OCI-LY3 (cell line): ENCODE results near the gene ROR2.

ENCODE experiments used
- H2AFZ ChIP-seq: fragments of 200-600, 300-600 bp; shearing (Covaris generic); 2 replicates; pipeline ENCODE4 v1.6.0; 2014; ENCODE audit warnings: antibody characterized with exemption, low read depth, low read length
- H3K27ac ChIP-seq: fragments of 200-600, 300-600 bp; sonication (generic); 2 replicates; pipeline ENCODE4 v1.5.1; 2014; ENCODE audit warnings: mild to moderate bottlenecking, low read length, moderate library complexity, mixed read lengths
- H3K27me3 ChIP-seq: fragments of 200-600, 300-600 bp; sonication (generic); 2 replicates; pipeline ENCODE4 v1.6.1; 2014; ENCODE audit warnings: low read depth, low read length, mixed read lengths
- H3K36me3 ChIP-seq: fragments of 200-600, 300-600 bp; sonication (generic); replicated peaks from 2 replicates; pipeline ENCODE3; 2014; ENCODE audit warnings: low read depth, low read length, mixed read lengths
- H3K4me1 ChIP-seq: fragments of 300-600, 200-600 bp; sonication (generic); 2 replicates; pipeline ENCODE4 v1.6.1; 2014; ENCODE audit warnings: low read length, mixed read lengths
- H3K4me2 ChIP-seq: fragments of 200-600, 300-600 bp; sonication (generic); 2 replicates; pipeline ENCODE4 v1.6.1; 2014; ENCODE audit warnings: low read length, mixed read lengths
- H3K4me3 ChIP-seq: fragments of 300-600, 200-600 bp; sonication (generic); 2 replicates; pipeline ENCODE4 v1.5.1; 2014; ENCODE audit warnings: antibody characterized with exemption, mild to moderate bottlenecking, low read length, moderate library complexity
- H3K79me2 ChIP-seq: fragments of 300-600, 200-600 bp; shearing (Covaris generic); 2 replicates; pipeline ENCODE4 v1.6.1; 2014; ENCODE audit warnings: mild to moderate bottlenecking, low read length, mixed read lengths
- H3K9ac ChIP-seq: fragments of 300-600, 200-600 bp; shearing (Covaris generic); 2 replicates; pipeline ENCODE4 v1.6.0; 2014; ENCODE audit warnings: mild to moderate bottlenecking, low read length, moderate library complexity
- H3K9me3 ChIP-seq: fragments of 200-600, 300-600 bp; shearing (Covaris generic); 2 replicates; pipeline ENCODE4 v1.6.1; 2014; ENCODE audit warnings: low read length, mixed read lengths; ENCODE audit not compliant: insufficient read depth
- H4K20me1 ChIP-seq: fragments of 200-600, 300-600 bp; sonication (generic); 2 replicates; pipeline ENCODE4 v1.6.1; 2016; ENCODE audit warnings: low read length, mixed read lengths; ENCODE audit not compliant: insufficient read depth
- CTCF ChIP-seq: fragments of 200-600, 300-600 bp; sonication (generic); IDR thresholded peaks from 2 replicates; pipeline ENCODE4 v1.5.1; 2014; ENCODE audit warnings: antibody characterized with exemption, low read length, low read depth
- EZH2phosphoT487 ChIP-seq: fragments of 200-600 bp; shearing (Covaris generic); IDR thresholded peaks from 2 replicates; pipeline ENCODE4 v1.6.1; 2018; ENCODE audit warnings: antibody characterized with exemption, mixed run types, low read depth

The ROR2 gene

GRCh38 chr9:91948101-91948596 lies 1.9 kb downstream of the ROR2 start:
- H3K9ac ChIP-seq, result no peak overlapping the region
- H3K4me2 ChIP-seq, result no peak overlapping the region
- TF ChIP-seq EZH2phosphoT487 (no peak), CTCF (no peak)
- no peak overlapping the region for H3K4me3 ChIP-seq
- H3K36me3 ChIP-seq, result no peaks in the 10 kb centered on the region
- H3K27ac ChIP-seq, result no peak overlapping the region
- no peaks in the 10 kb centered on the region for H3K79me2 ChIP-seq
- no peaks in the 10 kb centered on the region for H4K20me1 ChIP-seq
- no peaks in the 10 kb centered on the region for H3K4me1 ChIP-seq
- no peak overlapping the region for H2AFZ ChIP-seq
- H3K9me3 ChIP-seq, result no peaks in the 10 kb centered on the region
- peaks cover 23% of the 10 kb centered on the region for H3K27me3 ChIP-seq

GRCh38 chr9:91946653-91947488 lies 3.2 kb downstream of the ROR2 start:
- Histone ChIP-seq H3K4me3 (no peak overlapping the region), H4K20me1 (no peaks in the 10 kb centered on the region), H3K4me1 (no peaks in the 10 kb centered on the region), H3K4me2 (no peak overlapping the region), H3K27me3 (peaks cover 23% of the 10 kb centered on the region), H3K36me3 (no peaks in the 10 kb centered on the region), H3K27ac (no peak overlapping the region), H3K9ac (no peak overlapping the region), H3K9me3 (no peaks in the 10 kb centered on the region), H3K79me2 (no peaks in the 10 kb centered on the region), H2AFZ (no peak overlapping the region)
- TF ChIP-seq EZH2phosphoT487, result no peak
- TF ChIP-seq CTCF, result no peak

- Histone ChIP-seq H3K4me2 (no peak overlapping the region), H3K79me2 (no peaks in the 10 kb centered on the region), H3K27me3 (peaks cover 23% of the 10 kb centered on the region)
These were observed 3.8 kb downstream of the ROR2 start for GRCh38 chr9:91946196-91946595.

More at GRCh38 chr9:91946196-91946595, 3.8 kb downstream of the ROR2 start:
- H3K27ac ChIP-seq, result no peak overlapping the region
- H3K4me1 ChIP-seq, result no peaks in the 10 kb centered on the region
- H4K20me1 ChIP-seq, result no peaks in the 10 kb centered on the region
- no peaks in the 10 kb centered on the region for H3K36me3 ChIP-seq
- no peak overlapping the region for H3K9ac ChIP-seq
- no peak overlapping the region for H2AFZ ChIP-seq
- no peak overlapping the region for H3K4me3 ChIP-seq
- TF ChIP-seq EZH2phosphoT487 (no peak), CTCF (no peak)
- H3K9me3 ChIP-seq, result no peaks in the 10 kb centered on the region
